ENCODE results near the gene NAV2.

The NAV2 gene

GRCh38 chr11:19933132-19933735 is 220.6 kb downstream of the NAV2 start:
- Histone ChIP-seq H3K4me3 (ENCODE audit: low read depth in 1 of 2, low read length in 2 of 2) (no peak overlapping the region), H4K20me1 (ENCODE audit: insufficient read depth, low read length) (no peaks in the 10 kb centered on the region), H3K27me3 (ENCODE audit: insufficient read depth, low read length, poor library complexity) (peaks cover 3% of the 10 kb centered on the region), H2AFZ (ENCODE audit: low read depth, low read length) (no peak overlapping the region), H3K4me1 (ENCODE audit: insufficient read depth, low read length) (no peaks in the 10 kb centered on the region), H3K27ac (ENCODE audit: low read length) (no peak overlapping the region), H3K4me2 (ENCODE audit: insufficient read depth, low read length) (no peak overlapping the region), H3K36me3 (ENCODE audit: insufficient read depth, low read length) (no peaks in the 10 kb centered on the region), H3K9me3 (ENCODE audit: insufficient read depth, low read length, severe bottlenecking) (no peaks in the 10 kb centered on the region), H3K79me2 (ENCODE audit: insufficient read depth, low read length) (no peaks in the 10 kb centered on the region), H3K9ac (ENCODE audit: low read depth, low read length) (no peak overlapping the region)
- TF ChIP-seq, protein P1, sequence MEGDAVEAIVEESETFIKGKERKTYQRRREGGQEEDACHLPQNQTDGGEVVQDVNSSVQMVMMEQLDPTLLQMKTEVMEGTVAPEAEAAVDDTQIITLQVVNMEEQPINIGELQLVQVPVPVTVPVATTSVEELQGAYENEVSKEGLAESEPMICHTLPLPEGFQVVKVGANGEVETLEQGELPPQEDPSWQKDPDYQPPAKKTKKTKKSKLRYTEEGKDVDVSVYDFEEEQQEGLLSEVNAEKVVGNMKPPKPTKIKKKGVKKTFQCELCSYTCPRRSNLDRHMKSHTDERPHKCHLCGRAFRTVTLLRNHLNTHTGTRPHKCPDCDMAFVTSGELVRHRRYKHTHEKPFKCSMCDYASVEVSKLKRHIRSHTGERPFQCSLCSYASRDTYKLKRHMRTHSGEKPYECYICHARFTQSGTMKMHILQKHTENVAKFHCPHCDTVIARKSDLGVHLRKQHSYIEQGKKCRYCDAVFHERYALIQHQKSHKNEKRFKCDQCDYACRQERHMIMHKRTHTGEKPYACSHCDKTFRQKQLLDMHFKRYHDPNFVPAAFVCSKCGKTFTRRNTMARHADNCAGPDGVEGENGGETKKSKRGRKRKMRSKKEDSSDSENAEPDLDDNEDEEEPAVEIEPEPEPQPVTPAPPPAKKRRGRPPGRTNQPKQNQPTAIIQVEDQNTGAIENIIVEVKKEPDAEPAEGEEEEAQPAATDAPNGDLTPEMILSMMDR (IDR thresholded peaks at IDR 0.05; ENCODE audit: borderline replicate concordance, extremely low read depth, low read length, poor library complexity, severe bottlenecking): no peak
- TF ChIP-seq EZH2 (IDR thresholded peaks at IDR 0.05; ENCODE audit: borderline replicate concordance, low read depth, low read length, severe bottlenecking): no peak
- DNase-seq (no peak), ATAC-seq (ENCODE audit: insufficient read depth, low read depth) (no peak)

- Histone ChIP-seq H3K4me2 (ENCODE audit: insufficient read depth, low read length) (no peak overlapping the region), H3K27ac (ENCODE audit: low read length) (no peak overlapping the region), H4K20me1 (ENCODE audit: insufficient read depth, low read length) (no peaks in the 10 kb centered on the region), H3K4me3 (ENCODE audit: low read depth in 1 of 2, low read length in 2 of 2) (no peak overlapping the region), H3K9ac (ENCODE audit: low read depth, low read length) (no peak overlapping the region), H3K27me3 (ENCODE audit: insufficient read depth, low read length, poor library complexity) (peaks cover 3% of the 10 kb centered on the region), H3K9me3 (ENCODE audit: insufficient read depth, low read length, severe bottlenecking) (no peaks in the 10 kb centered on the region), H3K36me3 (ENCODE audit: insufficient read depth, low read length) (no peaks in the 10 kb centered on the region), H3K79me2 (ENCODE audit: insufficient read depth, low read length) (no peaks in the 10 kb centered on the region), H3K4me1 (ENCODE audit: insufficient read depth, low read length) (no peaks in the 10 kb centered on the region), H2AFZ (ENCODE audit: low read depth, low read length) (no peak overlapping the region)
- ATAC-seq (ENCODE audit: insufficient read depth, low read depth) (no peak), DNase-seq (no peak)
- no peak for TF ChIP-seq EZH2 (IDR thresholded peaks at IDR 0.05; ENCODE audit: borderline replicate concordance, low read depth, low read length, severe bottlenecking)
- TF ChIP-seq, protein P1 (IDR thresholded peaks at IDR 0.05; ENCODE audit: borderline replicate concordance, extremely low read depth, low read length, poor library complexity, severe bottlenecking): no peak
These were observed 221.3 kb downstream of the NAV2 start for GRCh38 chr11:19933801-19934488.

- H3K36me3 ChIP-seq (ENCODE audit: insufficient read depth, low read length): no peaks in the 10 kb centered on the region
- H3K9ac ChIP-seq (ENCODE audit: low read depth, low read length): no peak overlapping the region
- DNase-seq: no peak
- no peak overlapping the region for H3K4me2 ChIP-seq (ENCODE audit: insufficient read depth, low read length)
- H3K9me3 ChIP-seq (ENCODE audit: insufficient read depth, low read length, severe bottlenecking): no peaks in the 10 kb centered on the region
- H3K79me2 ChIP-seq (ENCODE audit: insufficient read depth, low read length): no peaks in the 10 kb centered on the region
- no peak overlapping the region for H3K4me3 ChIP-seq (ENCODE audit: low read depth in 1 of 2, low read length in 2 of 2)
- H4K20me1 ChIP-seq (ENCODE audit: insufficient read depth, low read length): no peaks in the 10 kb centered on the region
- H3K27ac ChIP-seq (ENCODE audit: low read length): no peak overlapping the region
- H2AFZ ChIP-seq (ENCODE audit: low read depth, low read length): no peak overlapping the region
- TF ChIP-seq, protein P1 (IDR thresholded peaks at IDR 0.05; ENCODE audit: borderline replicate concordance, extremely low read depth, low read length, poor library complexity, severe bottlenecking): no peak
- no peak for TF ChIP-seq EZH2 (IDR thresholded peaks at IDR 0.05; ENCODE audit: borderline replicate concordance, low read depth, low read length, severe bottlenecking)
- H3K4me1 ChIP-seq (ENCODE audit: insufficient read depth, low read length): no peaks in the 10 kb centered on the region
- peaks cover 3% of the 10 kb centered on the region for H3K27me3 ChIP-seq (ENCODE audit: insufficient read depth, low read length, poor library complexity)
- no peak for ATAC-seq (ENCODE audit: insufficient read depth, low read depth)
These were observed 222.2 kb downstream of the NAV2 start for GRCh38 chr11:19934828-19935259.

Data from DND-41 (cell line).